ENCODE data around the gene E2F2.

E2F2 gene

DNA sequence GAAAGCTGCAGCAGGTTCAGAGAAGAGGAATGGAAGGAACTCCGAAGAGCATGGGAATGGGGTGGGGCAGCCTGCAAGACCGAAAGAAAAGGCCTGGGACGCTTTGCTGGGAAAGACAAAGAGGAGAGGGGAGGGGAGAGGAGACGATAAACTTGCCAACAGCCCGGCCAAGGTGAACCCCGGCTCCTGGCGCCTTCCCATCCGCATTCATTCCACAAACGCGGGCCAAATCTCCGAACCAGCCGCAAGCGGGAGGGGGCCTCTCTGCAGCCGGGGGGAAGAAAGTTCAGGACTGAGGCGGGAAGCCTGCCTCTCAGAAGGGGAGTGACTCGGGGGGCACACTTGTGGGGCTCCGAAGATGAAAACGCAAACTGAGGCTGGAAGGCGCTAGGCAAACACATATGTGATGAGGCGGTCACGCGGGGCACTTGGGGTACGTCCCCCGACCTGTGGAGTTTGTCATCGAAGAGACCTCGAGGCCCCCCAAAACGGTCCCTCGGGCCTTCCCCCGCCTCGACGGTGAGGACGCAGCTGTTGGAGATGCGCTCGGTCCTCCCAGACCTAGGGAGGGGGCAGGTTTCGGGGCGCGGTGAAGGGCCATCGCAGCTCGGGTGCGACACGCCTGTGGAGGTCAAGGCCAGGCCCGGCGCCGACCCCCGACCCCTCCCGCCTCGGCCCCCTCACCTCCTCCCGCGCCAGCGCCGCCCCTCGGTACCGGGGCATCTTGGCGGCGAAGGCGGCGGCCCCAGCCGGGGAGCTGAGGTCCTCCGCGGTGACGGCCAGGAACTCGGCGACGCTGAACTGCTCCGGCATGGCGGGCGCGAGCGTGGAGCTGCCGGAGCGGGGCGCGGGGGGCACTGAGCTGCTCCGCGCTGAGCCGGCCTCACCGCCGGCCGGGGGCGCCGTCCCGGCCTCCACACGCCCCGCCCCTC lies 47.4 kb downstream of the E2F2 start, which contains the start of gene ASAP3:
ASAP3 (minus strand) TSS at position 859 of the 932 bp plus-strand sequence; CDS start at position 813, 46 bp downstream.
- H3K36me3 ChIP-seq (ENCODE audit: insufficient read depth, low read length) = no peaks in the 10 kb centered on the region
- no peak for TF ChIP-seq EZH2phosphoT487 (IDR thresholded peaks at IDR 0.05; ENCODE audit: borderline replicate concordance)
- TF ChIP-seq, protein P1, sequence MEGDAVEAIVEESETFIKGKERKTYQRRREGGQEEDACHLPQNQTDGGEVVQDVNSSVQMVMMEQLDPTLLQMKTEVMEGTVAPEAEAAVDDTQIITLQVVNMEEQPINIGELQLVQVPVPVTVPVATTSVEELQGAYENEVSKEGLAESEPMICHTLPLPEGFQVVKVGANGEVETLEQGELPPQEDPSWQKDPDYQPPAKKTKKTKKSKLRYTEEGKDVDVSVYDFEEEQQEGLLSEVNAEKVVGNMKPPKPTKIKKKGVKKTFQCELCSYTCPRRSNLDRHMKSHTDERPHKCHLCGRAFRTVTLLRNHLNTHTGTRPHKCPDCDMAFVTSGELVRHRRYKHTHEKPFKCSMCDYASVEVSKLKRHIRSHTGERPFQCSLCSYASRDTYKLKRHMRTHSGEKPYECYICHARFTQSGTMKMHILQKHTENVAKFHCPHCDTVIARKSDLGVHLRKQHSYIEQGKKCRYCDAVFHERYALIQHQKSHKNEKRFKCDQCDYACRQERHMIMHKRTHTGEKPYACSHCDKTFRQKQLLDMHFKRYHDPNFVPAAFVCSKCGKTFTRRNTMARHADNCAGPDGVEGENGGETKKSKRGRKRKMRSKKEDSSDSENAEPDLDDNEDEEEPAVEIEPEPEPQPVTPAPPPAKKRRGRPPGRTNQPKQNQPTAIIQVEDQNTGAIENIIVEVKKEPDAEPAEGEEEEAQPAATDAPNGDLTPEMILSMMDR (conservative IDR thresholded peaks at IDR 0.05; ENCODE audit: low read length) = no peak
- H3K79me2 ChIP-seq (ENCODE audit: insufficient read depth, low read length) = no peaks in the 10 kb centered on the region
- no peaks in the 10 kb centered on the region for H4K20me1 ChIP-seq (ENCODE audit: insufficient read depth, low read length, poor library complexity, severe bottlenecking)
- H3K4me1 ChIP-seq (ENCODE audit: insufficient read depth, low read length, poor library complexity, severe bottlenecking) = peaks cover 12% of the 10 kb centered on the region
- H3K9me3 ChIP-seq (ENCODE audit: insufficient read depth, low read depth, low read length) = no peaks in the 10 kb centered on the region
- peak within 1 kb of the TSS; percentile 45 for H3K4me2 ChIP-seq (ENCODE audit: low read depth, low read length, poor library complexity, severe bottlenecking)
- H3K9ac ChIP-seq (ENCODE audit: low read depth, low read length, poor library complexity, severe bottlenecking) = peak within 1 kb of the TSS; percentile 57
- H3F3A ChIP-seq (ENCODE audit: low read depth) = no peaks in the 10 kb centered on the region
- peak within 1 kb of the TSS; percentile 74 for H3K4me3 ChIP-seq (ENCODE audit: low read length, poor library complexity, severe bottlenecking)
- H3K27me3 ChIP-seq (ENCODE audit: insufficient read depth, low read length, poor library complexity, severe bottlenecking) = no peaks in the 10 kb centered on the region
- H3K9me2 ChIP-seq (replicated peaks; ENCODE audit: low read depth, low read length) = no peaks in the 10 kb centered on the region
- H2AFZ ChIP-seq (ENCODE audit: low read length) = peak within 1 kb of the TSS; percentile 85

DNA sequence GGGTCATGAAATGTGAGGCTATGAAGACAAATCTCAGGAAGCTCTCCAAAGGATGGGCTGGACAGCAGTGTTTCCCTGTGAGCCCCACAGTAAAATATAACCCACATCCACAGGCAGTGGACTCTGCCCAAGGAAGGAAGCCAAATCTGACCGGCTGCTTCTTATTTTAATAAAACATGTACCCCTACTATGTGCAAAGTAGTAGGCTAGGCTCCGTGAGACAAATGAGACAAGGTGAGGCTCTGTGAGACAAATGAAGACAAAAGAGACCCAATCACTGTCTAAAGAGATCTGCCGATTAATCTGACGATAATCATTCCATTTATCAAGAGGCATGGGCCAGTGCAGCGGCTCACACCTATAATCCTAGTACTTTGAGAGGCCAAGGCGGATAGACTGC lies 49.1 kb downstream of the E2F2 start:
- H3K27me3 ChIP-seq (ENCODE audit: insufficient read depth, low read length, poor library complexity, severe bottlenecking) = no peaks in the 10 kb centered on the region
- no peaks in the 10 kb centered on the region for H3K36me3 ChIP-seq (ENCODE audit: insufficient read depth, low read length)
- H3K79me2 ChIP-seq (ENCODE audit: insufficient read depth, low read length) = no peaks in the 10 kb centered on the region
- H3K9me3 ChIP-seq (ENCODE audit: insufficient read depth, low read depth, low read length) = no peaks in the 10 kb centered on the region
- H3F3A ChIP-seq (ENCODE audit: low read depth) = no peaks in the 10 kb centered on the region
- no peaks in the 10 kb centered on the region for H4K20me1 ChIP-seq (ENCODE audit: insufficient read depth, low read length, poor library complexity, severe bottlenecking)
- H2AFZ ChIP-seq (ENCODE audit: low read length) = no peak overlapping the region
- H3K4me2 ChIP-seq (ENCODE audit: low read depth, low read length, poor library complexity, severe bottlenecking) = no peak overlapping the region
- H3K9me2 ChIP-seq (replicated peaks; ENCODE audit: low read depth, low read length) = no peaks in the 10 kb centered on the region
- TF ChIP-seq, protein P1 (conservative IDR thresholded peaks at IDR 0.05; ENCODE audit: low read length) = no peak
- no peak for TF ChIP-seq EZH2phosphoT487 (IDR thresholded peaks at IDR 0.05; ENCODE audit: borderline replicate concordance)
- H3K4me3 ChIP-seq (ENCODE audit: low read length, poor library complexity, severe bottlenecking) = no peak overlapping the region
- H3K9ac ChIP-seq (ENCODE audit: low read depth, low read length, poor library complexity, severe bottlenecking) = no peak overlapping the region
- peaks cover 12% of the 10 kb centered on the region for H3K4me1 ChIP-seq (ENCODE audit: insufficient read depth, low read length, poor library complexity, severe bottlenecking)

DNA sequence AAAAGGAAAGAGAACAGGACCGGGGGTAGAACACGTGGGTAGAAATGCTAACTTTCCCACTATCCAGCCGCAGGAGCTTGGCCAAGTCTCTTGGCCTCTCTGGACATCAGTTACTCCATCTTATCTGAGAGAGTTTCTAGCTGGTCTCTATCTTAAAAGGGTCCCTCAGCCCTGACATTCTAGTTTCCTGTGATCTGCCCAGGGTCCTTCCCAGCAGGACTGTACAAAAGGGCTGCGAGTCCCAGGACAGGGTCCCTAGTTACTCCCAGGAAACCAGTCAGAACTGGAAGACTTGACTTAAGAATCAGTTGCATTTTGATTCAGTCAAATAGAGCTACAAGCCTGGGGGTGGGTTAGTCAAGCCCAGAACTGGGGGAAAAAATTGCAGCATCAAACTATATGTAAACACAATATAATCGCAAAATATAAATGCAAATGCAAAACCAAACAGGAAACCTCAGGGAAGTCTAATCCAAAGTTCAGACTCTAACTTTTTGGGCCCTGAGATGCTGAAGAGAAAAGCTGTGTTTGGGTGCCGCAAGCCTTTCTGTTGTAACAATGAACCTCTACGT lies 49.9 kb downstream of the E2F2 start:
- Histone ChIP-seq H3K9me2 (replicated peaks; ENCODE audit: low read depth, low read length) (no peaks in the 10 kb centered on the region), H2AFZ (ENCODE audit: low read length) (no peak overlapping the region), H3K27me3 (ENCODE audit: insufficient read depth, low read length, poor library complexity, severe bottlenecking) (no peaks in the 10 kb centered on the region), H3K36me3 (ENCODE audit: insufficient read depth, low read length) (no peaks in the 10 kb centered on the region), H3K9ac (ENCODE audit: low read depth, low read length, poor library complexity, severe bottlenecking) (no peak overlapping the region), H4K20me1 (ENCODE audit: insufficient read depth, low read length, poor library complexity, severe bottlenecking) (no peaks in the 10 kb centered on the region), H3K4me2 (ENCODE audit: low read depth, low read length, poor library complexity, severe bottlenecking) (no peak overlapping the region), H3K9me3 (ENCODE audit: insufficient read depth, low read depth, low read length) (no peaks in the 10 kb centered on the region), H3F3A (ENCODE audit: low read depth) (no peaks in the 10 kb centered on the region), H3K79me2 (ENCODE audit: insufficient read depth, low read length) (no peaks in the 10 kb centered on the region), H3K4me1 (ENCODE audit: insufficient read depth, low read length, poor library complexity, severe bottlenecking) (peaks cover 12% of the 10 kb centered on the region), H3K4me3 (ENCODE audit: low read length, poor library complexity, severe bottlenecking) (no peak overlapping the region)
- no peak for TF ChIP-seq EZH2phosphoT487 (IDR thresholded peaks at IDR 0.05; ENCODE audit: borderline replicate concordance)
- TF ChIP-seq, protein P1 (conservative IDR thresholded peaks at IDR 0.05; ENCODE audit: low read length) = no peak
